Natural killer cell (primary cell): Measurements from ENCODE around the gene FAM222B. TPM values are rescaled to one million over a fixed set of nuclear protein-coding genes. Genes with fewer than 3 reads are reported as not detected.
A peak's percentile ranks its signal among the peaks of the same experiment; 100 is the strongest.
"Not testable (repeated sequence)": the region's sequence is repeated elsewhere in the genome, so short reads cannot be mapped to it uniquely, and the experiment has no call there.

Source experiments
- ATAC-seq, 3 donors: fragments of 150-1000 bp in 2 of 3; fragments of 200-7000 bp in 1 of 3; cut with Tn5 transposase; 1 replicate in 1 of 3; 2 replicates in 2 of 3; pipeline ENCODE4 v1.10.0; 2021; ENCODE audit warnings: mild to moderate bottlenecking in 2 of 3, moderate library complexity in 2 of 3
- DNase-seq, 2 donors: peaks; one replicate each; pipeline versions ENCODE4 v3.0.0 to v3.0.0-alpha.2; 2013 to 2021; ENCODE audit warnings: mixed read lengths in 1 of 2
- H3K27ac ChIP-seq: one replicate; pipeline ENCODE4 v1.5.1; 2013; ENCODE audit warnings: mild to moderate bottlenecking, low read length
- H3K27me3 ChIP-seq: one replicate; pipeline ENCODE4 v1.6.1; 2013; ENCODE audit warnings: low read length; ENCODE audit not compliant: control insufficient read depth, insufficient read depth
- H3K36me3 ChIP-seq: one replicate; pipeline ENCODE4 v1.6.1; 2013; ENCODE audit warnings: low read length; ENCODE audit not compliant: control insufficient read depth, insufficient read depth
- H3K4me1 ChIP-seq: one replicate; pipeline ENCODE4 v1.6.1; 2013; ENCODE audit warnings: low read length; ENCODE audit not compliant: control insufficient read depth, insufficient read depth
- H3K4me3 ChIP-seq: one replicate; pipeline ENCODE4 v1.5.1; 2013; ENCODE audit warnings: low read length
- H3K9me3 ChIP-seq: one replicate; pipeline ENCODE4 v1.6.1; 2013; ENCODE audit warnings: low read length; ENCODE audit not compliant: control insufficient read depth, insufficient read depth
- H3K27ac Mint-ChIP-seq, 2 donors: one replicate each; pipeline ENCODE4 v1.8.0; 2022; ENCODE audit warnings: mild to moderate bottlenecking in 2 of 2, mixed read lengths in 2 of 2, moderate library complexity in 1 of 2
- H3K27me3 Mint-ChIP-seq, 2 donors: one replicate each; pipeline ENCODE4 v1.8.0; 2022; ENCODE audit warnings: low read depth in 2 of 2, mixed read lengths in 2 of 2
- H3K36me3 Mint-ChIP-seq: one replicate; pipeline ENCODE4 v1.8.0; 2022; ENCODE audit warnings: mixed read lengths
- H3K4me1 Mint-ChIP-seq, 2 donors: one replicate each; pipeline ENCODE4 v1.8.0; 2022; ENCODE audit warnings: mixed read lengths in 2 of 2
- H3K4me3 Mint-ChIP-seq: one replicate; pipeline ENCODE4 v1.8.0; 2022; ENCODE audit warnings: mild to moderate bottlenecking, moderate library complexity, mixed read lengths
- H3K9me3 Mint-ChIP-seq, 2 donors: one replicate each; pipeline ENCODE4 v1.8.0; 2022; ENCODE audit warnings: mixed read lengths in 2 of 2
- WGBS: methylation state at CpG from one replicate; pipeline ENCODE4 v1.1.7; 2013; ENCODE audit warnings: missing lambda C conversion rate; ENCODE audit not compliant: insufficient coverage; 5-methylcytosine and 5-hydroxymethylcytosine counted together
- intact Hi-C: fragments of 100-400 bp; cut with micrococcal nuclease; formaldehyde crosslinking; loops from one replicate; pipeline ENCODE4 v1.14.2; 2022
- total RNA-seq, 4 donors: library from RNA; stranded (reverse); fragments of 120-200 nt in 1 of 4; gene quantifications; one replicate each; pipeline versions ENCODE4 v1.2.3 to v1.2.4, GENCODE V29; 2013 to 2022
- TF ChIP-seq, protein P1 (sequence below): fragments of 200-600 bp; IDR thresholded peaks from one replicate; pipeline ENCODE4 v1.8.0; 2022; ENCODE audit warnings: antibody characterized with exemption

The FAM222B gene
- total RNA-seq, 3 donors from 2014 or later (not counting 1 experiment from before 2014, with no cell fraction given), result 16.9 to 26.0 (median 20.0) TPM

DNA sequence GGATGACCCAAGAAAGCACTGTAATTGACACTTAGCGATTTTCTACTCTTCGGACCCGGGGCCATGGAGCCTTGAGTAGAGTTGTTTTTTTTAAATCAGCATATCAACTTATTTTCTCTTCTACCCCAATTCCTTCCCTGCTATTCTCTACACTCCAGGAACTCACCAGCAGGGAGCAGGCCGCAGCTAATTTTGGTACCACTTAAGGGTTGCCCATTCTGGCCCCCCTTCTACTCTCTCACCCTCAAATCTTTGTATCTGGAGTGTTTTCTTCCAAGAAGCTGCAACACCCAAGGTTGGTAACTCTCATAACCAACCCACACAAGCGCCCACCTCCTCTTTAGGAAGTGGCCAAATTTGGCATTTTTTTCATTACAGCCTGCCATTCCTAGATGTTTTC, 6.7 kb upstream of the FAM222B start:
- no peak overlapping the region for H3K27ac ChIP-seq
- Mint-ChIP-seq H3K36me3 (no peaks in the 10 kb centered on the region), H3K4me1 (peaks cover 1 to 2% of the 10 kb centered on the region in 2 donors), H3K27me3 (no peaks in the 10 kb centered on the region), H3K27ac (no peak overlapping the region), H3K4me3 (no peak overlapping the region), H3K9me3 (no peaks in the 10 kb centered on the region)
- H3K27me3 ChIP-seq, result no peaks in the 10 kb centered on the region
- peaks cover 3% of the 10 kb centered on the region for H3K4me1 ChIP-seq
- ATAC-seq (no peak), DNase-seq (no peak)
- H3K4me3 ChIP-seq, result no peak overlapping the region
- TF ChIP-seq, protein P1, sequence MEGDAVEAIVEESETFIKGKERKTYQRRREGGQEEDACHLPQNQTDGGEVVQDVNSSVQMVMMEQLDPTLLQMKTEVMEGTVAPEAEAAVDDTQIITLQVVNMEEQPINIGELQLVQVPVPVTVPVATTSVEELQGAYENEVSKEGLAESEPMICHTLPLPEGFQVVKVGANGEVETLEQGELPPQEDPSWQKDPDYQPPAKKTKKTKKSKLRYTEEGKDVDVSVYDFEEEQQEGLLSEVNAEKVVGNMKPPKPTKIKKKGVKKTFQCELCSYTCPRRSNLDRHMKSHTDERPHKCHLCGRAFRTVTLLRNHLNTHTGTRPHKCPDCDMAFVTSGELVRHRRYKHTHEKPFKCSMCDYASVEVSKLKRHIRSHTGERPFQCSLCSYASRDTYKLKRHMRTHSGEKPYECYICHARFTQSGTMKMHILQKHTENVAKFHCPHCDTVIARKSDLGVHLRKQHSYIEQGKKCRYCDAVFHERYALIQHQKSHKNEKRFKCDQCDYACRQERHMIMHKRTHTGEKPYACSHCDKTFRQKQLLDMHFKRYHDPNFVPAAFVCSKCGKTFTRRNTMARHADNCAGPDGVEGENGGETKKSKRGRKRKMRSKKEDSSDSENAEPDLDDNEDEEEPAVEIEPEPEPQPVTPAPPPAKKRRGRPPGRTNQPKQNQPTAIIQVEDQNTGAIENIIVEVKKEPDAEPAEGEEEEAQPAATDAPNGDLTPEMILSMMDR, result no peak
- H3K9me3 ChIP-seq, result no peaks in the 10 kb centered on the region
- H3K36me3 ChIP-seq, result no peaks in the 10 kb centered on the region
- WGBS, result 33% methylated on average over 2 of the region's 5 CpGs
- intact Hi-C loops, result loop anchor here (10.0 kb wide), 1 partner anchor 46 kb away; the partner anchor contains the start of gene FLOT2

DNA sequence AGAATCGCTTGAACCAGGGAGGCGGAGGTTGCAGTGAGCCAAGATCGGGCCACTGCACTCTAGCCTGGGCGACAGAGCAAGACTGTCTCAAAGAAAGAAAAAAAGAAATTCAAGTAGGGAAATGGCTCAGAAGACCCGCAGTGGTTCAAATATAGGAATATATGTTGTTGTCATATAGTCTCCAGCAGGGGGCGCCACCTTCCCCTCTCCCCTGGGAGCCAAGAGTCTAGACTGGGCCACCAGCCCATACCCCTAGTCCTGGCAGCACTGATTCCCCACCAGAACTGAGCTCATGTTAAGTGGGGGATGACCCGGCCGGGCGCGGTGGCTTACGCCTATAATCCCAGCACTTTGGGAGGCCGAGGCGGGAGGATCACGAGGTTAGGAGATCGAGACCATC, 6.1 kb upstream of the FAM222B start:
- not testable (repeated sequence) for H3K36me3 ChIP-seq, H3K4me1 ChIP-seq, H3K27ac ChIP-seq, H3K4me3 Mint-ChIP-seq, H3K9me3 Mint-ChIP-seq, H3K4me1 Mint-ChIP-seq, H3K36me3 Mint-ChIP-seq, H3K27me3 Mint-ChIP-seq, H3K27ac Mint-ChIP-seq, H3K9me3 ChIP-seq, H3K4me3 ChIP-seq, H3K27me3 ChIP-seq
- 87% methylated on average over 15 of the region's 15 CpGs for WGBS
- intact Hi-C loops, result loop anchor here (10.0 kb wide), 1 partner anchor 46 kb away; the partner anchor contains the start of gene FLOT2
- TF ChIP-seq, protein P1, result peak; percentile 45
- ATAC-seq, result peak; percentile 65 to 69 (median 65)
- peak; percentile 44 to 74 for DNase-seq

DNA sequence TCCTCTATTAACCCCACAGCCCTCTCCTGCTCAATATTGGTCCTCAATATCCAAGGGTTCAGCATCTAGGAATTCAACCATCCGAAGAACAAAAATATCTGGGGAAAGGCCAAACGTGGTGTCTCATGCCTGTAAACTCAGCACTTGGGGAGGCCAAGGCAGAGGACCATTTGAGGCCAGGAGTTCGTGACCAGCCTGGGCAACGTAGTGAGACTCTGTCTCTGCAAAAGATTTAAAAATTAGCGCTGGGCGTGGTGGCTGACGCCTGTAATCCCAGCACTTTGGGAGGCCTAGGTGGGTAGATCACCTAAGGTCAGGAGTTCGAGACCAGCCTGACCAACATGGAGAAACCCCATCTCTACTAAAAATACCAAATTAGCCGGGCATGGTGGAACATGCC, 4.1 kb upstream of the FAM222B start:
- H3K9me3 ChIP-seq, H3K27me3 Mint-ChIP-seq, H3K27ac Mint-ChIP-seq, H3K36me3 ChIP-seq, H3K27me3 ChIP-seq, H3K9me3 Mint-ChIP-seq, H3K4me3 Mint-ChIP-seq, H3K4me3 ChIP-seq, ATAC-seq, DNase-seq, H3K27ac ChIP-seq, H3K36me3 Mint-ChIP-seq: not testable (repeated sequence)
- H3K4me1 ChIP-seq, result peaks cover 11% of the 10 kb centered on the region
- intact Hi-C loops, result loop anchor here (10.0 kb wide), 1 partner anchor 48 kb away; the partner anchor contains the start of gene FLOT2
- peaks cover 11% of the 10 kb centered on the region in 2 donors for H3K4me1 Mint-ChIP-seq
- WGBS, result 93% methylated on average over 9 of the region's 9 CpGs

DNA sequence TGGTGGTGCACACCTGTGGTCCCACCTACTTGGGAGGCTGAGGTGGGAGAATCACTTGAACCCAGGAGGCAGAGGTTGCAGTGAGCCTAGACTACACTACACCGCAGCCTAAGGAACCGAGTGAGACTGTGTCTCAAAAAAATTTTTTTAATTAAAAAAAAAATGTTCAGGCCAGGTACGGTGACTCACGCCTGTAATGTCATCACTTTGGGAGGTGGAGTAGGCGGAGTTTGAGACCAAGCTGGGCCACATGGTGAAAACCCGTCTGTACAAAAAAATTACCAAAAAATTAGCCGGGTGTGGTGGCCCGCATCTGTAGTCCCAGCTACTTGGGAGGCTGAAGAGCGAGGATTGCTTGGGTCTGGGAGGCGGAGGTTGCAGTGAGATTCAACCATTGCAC, 3.6 kb upstream of the FAM222B start:
- ATAC-seq, result no peak
- Mint-ChIP-seq H3K27ac (no peak overlapping the region), H3K36me3 (no peaks in the 10 kb centered on the region), H3K9me3 (no peaks in the 10 kb centered on the region), H3K4me1 (peaks cover 13% of the 10 kb centered on the region in 2 donors), H3K27me3 (no peaks in the 10 kb centered on the region), H3K4me3 (no peak overlapping the region)
- Histone ChIP-seq H3K36me3 (no peaks in the 10 kb centered on the region), H3K9me3 (no peaks in the 10 kb centered on the region), H3K27me3 (no peaks in the 10 kb centered on the region), H3K4me1 (peaks cover 16% of the 10 kb centered on the region), H3K4me3 (no peak overlapping the region), H3K27ac (no peak overlapping the region)
- TF ChIP-seq, protein P1, result no peak
- DNase-seq, result no peak
- intact Hi-C loops, result loop anchor here (10.0 kb wide), 1 partner anchor 49 kb away; the partner anchor contains the start of gene FLOT2
- 91% methylated on average over 10 of the region's 10 CpGs for WGBS
